Measurements from ENCODE around the gene VWA5B1. TPM values are rescaled to one million over a fixed set of nuclear protein-coding genes. Genes with fewer than 3 reads are reported as not detected.

Gene VWA5B1
- polyA plus RNA-seq, 1 donor (not counting 4 experiments of a cell fraction or from before 2014, with no cell fraction given), result not detected

- peaks cover 40% of the 10 kb centered on the region for H3K27me3 ChIP-seq (ENCODE audit: control insufficient read depth, extremely low read depth, insufficient read depth, low read length)
- no peaks in the 10 kb centered on the region for H3K9me3 ChIP-seq (ENCODE audit: control insufficient read depth, low read depth, low read length)
- no peaks in the 10 kb centered on the region for H3K9me1 ChIP-seq (ENCODE audit: control insufficient read depth, extremely low read depth, insufficient read depth, low read length)
- peaks cover 8% of the 10 kb centered on the region for H3K4me1 ChIP-seq (ENCODE audit: control insufficient read depth, extremely low read depth, insufficient read depth, low read length)
- FAIRE-seq, result no peak
- H3K4me3 ChIP-seq (ENCODE audit: control insufficient read depth in 2 of 3, extremely low read depth in 1 of 3, insufficient read depth in 2 of 3, low read depth in 1 of 3, low read length in 3 of 3), result no peak overlapping the region
- H4K20me1 ChIP-seq (ENCODE audit: control insufficient read depth, extremely low read depth, insufficient read depth, low read length), result no peaks in the 10 kb centered on the region
- TF ChIP-seq CTCF (optimal IDR thresholded peaks at IDR 0.05 in 1 of 3, IDR thresholded peaks at IDR 0.05 in 1 of 3, conservative IDR thresholded peaks at IDR 0.05 in 1 of 3; ENCODE audit: extremely low read depth in 1 of 3, insufficient read depth in 2 of 3, low read length in 3 of 3) (no peak), EZH2 (IDR thresholded peaks at IDR 0.05; ENCODE audit: low read length) (no peak)
- no peak overlapping the region for H3K4me2 ChIP-seq (ENCODE audit: control insufficient read depth, extremely low read depth, insufficient read depth, low read depth, low read length)
- no peak overlapping the region for H3K27ac ChIP-seq (ENCODE audit: control insufficient read depth, insufficient read depth, low read length)
- no peaks in the 10 kb centered on the region for H3K79me2 ChIP-seq (ENCODE audit: control insufficient read depth, insufficient read depth, low read length)
- no peaks in the 10 kb centered on the region for H3K36me3 ChIP-seq (ENCODE audit: control insufficient read depth in 2 of 2, extremely low read depth in 1 of 2, insufficient read depth in 2 of 2, low read length in 2 of 2)
- no peak overlapping the region for H2AFZ ChIP-seq (ENCODE audit: control insufficient read depth, low read length)
- no peak for DNase-seq (ENCODE audit: low read depth, low spot score)
- no peak overlapping the region for H3K9ac ChIP-seq (ENCODE audit: control insufficient read depth, extremely low read depth, insufficient read depth, low read length)
- dilution Hi-C loops (cut with MboI; ENCODE audit: extremely low pct_ligation_motif_present, low sequenced_read_pairs), result no loop called here
Observed at GRCh38 chr1:20367626-20368025, 77.0 kb downstream of the VWA5B1 start.

- TF ChIP-seq CTCF (optimal IDR thresholded peaks at IDR 0.05 in 1 of 3, IDR thresholded peaks at IDR 0.05 in 1 of 3, conservative IDR thresholded peaks at IDR 0.05 in 1 of 3; ENCODE audit: extremely low read depth in 1 of 3, insufficient read depth in 2 of 3, low read length in 3 of 3) (no peak), EZH2 (IDR thresholded peaks at IDR 0.05; ENCODE audit: low read length) (no peak)
- no peaks in the 10 kb centered on the region for H3K9me3 ChIP-seq (ENCODE audit: control insufficient read depth, low read depth, low read length)
- peaks cover 40% of the 10 kb centered on the region for H3K27me3 ChIP-seq (ENCODE audit: control insufficient read depth, extremely low read depth, insufficient read depth, low read length)
- no peaks in the 10 kb centered on the region for H3K79me2 ChIP-seq (ENCODE audit: control insufficient read depth, insufficient read depth, low read length)
- H3K9me1 ChIP-seq (ENCODE audit: control insufficient read depth, extremely low read depth, insufficient read depth, low read length), result no peaks in the 10 kb centered on the region
- H2AFZ ChIP-seq (ENCODE audit: control insufficient read depth, low read length), result no peak overlapping the region
- peaks cover 8% of the 10 kb centered on the region for H3K4me1 ChIP-seq (ENCODE audit: control insufficient read depth, extremely low read depth, insufficient read depth, low read length)
- H3K4me2 ChIP-seq (ENCODE audit: control insufficient read depth, extremely low read depth, insufficient read depth, low read depth, low read length), result no peak overlapping the region
- dilution Hi-C loops (cut with MboI; ENCODE audit: extremely low pct_ligation_motif_present, low sequenced_read_pairs), result no loop called here
- H3K36me3 ChIP-seq (ENCODE audit: control insufficient read depth in 2 of 2, extremely low read depth in 1 of 2, insufficient read depth in 2 of 2, low read length in 2 of 2), result no peaks in the 10 kb centered on the region
- H4K20me1 ChIP-seq (ENCODE audit: control insufficient read depth, extremely low read depth, insufficient read depth, low read length), result no peaks in the 10 kb centered on the region
- H3K4me3 ChIP-seq (ENCODE audit: control insufficient read depth in 2 of 3, extremely low read depth in 1 of 3, insufficient read depth in 2 of 3, low read depth in 1 of 3, low read length in 3 of 3), result no peak overlapping the region
- no peak overlapping the region for H3K27ac ChIP-seq (ENCODE audit: control insufficient read depth, insufficient read depth, low read length)
- H3K9ac ChIP-seq (ENCODE audit: control insufficient read depth, extremely low read depth, insufficient read depth, low read length), result no peak overlapping the region
- FAIRE-seq, result no peak
- DNase-seq (ENCODE audit: low read depth, low spot score), result no peak
Observed at GRCh38 chr1:20368866-20369470, 78.3 kb downstream of the VWA5B1 start.

Data from keratinocyte (primary cell).